ENCODE measurements around the gene CTNNBL1.
"Not testable (repeated sequence)": the region's sequence is repeated elsewhere in the genome, so short reads cannot be mapped to it uniquely, and the experiment has no call there.

Gene CTNNBL1

GRCh38 chr20:37677969-37678861 lies 15.6 kb upstream of the CTNNBL1 start:
- no peak for DNase-seq (ENCODE audit: low read depth in 1 of 2, low spot score in 1 of 2)

GRCh38 chr20:37679751-37680150 lies 14.1 kb upstream of the CTNNBL1 start:
- DNase-seq (ENCODE audit: low read depth in 1 of 2, low spot score in 1 of 2), result not testable (repeated sequence)

- DNase-seq (ENCODE audit: low read depth in 1 of 2, low spot score in 1 of 2), result no peak
Observed at GRCh38 chr20:37680420-37680819, 13.4 kb upstream of the CTNNBL1 start.

- DNase-seq (ENCODE audit: low read depth in 1 of 2, low spot score in 1 of 2), result no peak
Observed at GRCh38 chr20:37681384-37682112, 12.3 kb upstream of the CTNNBL1 start.

- not testable (repeated sequence) for DNase-seq (ENCODE audit: low read depth in 1 of 2, low spot score in 1 of 2)
Observed at GRCh38 chr20:37683146-37683545, 10.7 kb upstream of the CTNNBL1 start.

- no peak for DNase-seq (ENCODE audit: low read depth in 1 of 2, low spot score in 1 of 2)
Observed at GRCh38 chr20:37686762-37687477, 6.9 kb upstream of the CTNNBL1 start.

- DNase-seq (ENCODE audit: low read depth in 1 of 2, low spot score in 1 of 2), result no peak
Observed at GRCh38 chr20:37687478-37687805, 6.4 kb upstream of the CTNNBL1 start.

- DNase-seq (ENCODE audit: low read depth in 1 of 2, low spot score in 1 of 2), result no peak
Observed at GRCh38 chr20:37688093-37688492, 5.7 kb upstream of the CTNNBL1 start.

- no peak for DNase-seq (ENCODE audit: low read depth in 1 of 2, low spot score in 1 of 2)
Observed at GRCh38 chr20:37690626-37691369, 3.0 kb upstream of the CTNNBL1 start.

GRCh38 chr20:37692459-37693166 lies 1.2 kb upstream of the CTNNBL1 start:
- DNase-seq (ENCODE audit: low read depth in 1 of 2, low spot score in 1 of 2), result no peak

- no peak for DNase-seq (ENCODE audit: low read depth in 1 of 2, low spot score in 1 of 2)
Observed at GRCh38 chr20:37693242-37693634, 592 bp upstream of the CTNNBL1 start.

- DNase-seq (ENCODE audit: low read depth in 1 of 2, low spot score in 1 of 2), result no peak
Observed at GRCh38 chr20:37695684-37696342, 2.0 kb downstream of the CTNNBL1 start.

- DNase-seq (ENCODE audit: low read depth in 1 of 2, low spot score in 1 of 2), result no peak
Observed at GRCh38 chr20:37697314-37697713, 3.5 kb downstream of the CTNNBL1 start.

GRCh38 chr20:37699202-37699601 lies 5.4 kb downstream of the CTNNBL1 start:
- DNase-seq (ENCODE audit: low read depth in 1 of 2, low spot score in 1 of 2), result no peak

- no peak for DNase-seq (ENCODE audit: low read depth in 1 of 2, low spot score in 1 of 2)
Observed at GRCh38 chr20:37700301-37700700, 6.5 kb downstream of the CTNNBL1 start.

- DNase-seq (ENCODE audit: low read depth in 1 of 2, low spot score in 1 of 2), result not testable (repeated sequence)
Observed at GRCh38 chr20:37701676-37702075, 7.8 kb downstream of the CTNNBL1 start.

- no peak for DNase-seq (ENCODE audit: low read depth in 1 of 2, low spot score in 1 of 2)
Observed at GRCh38 chr20:37702403-37703034, 8.7 kb downstream of the CTNNBL1 start.

GRCh38 chr20:37703035-37703845 lies 9.4 kb downstream of the CTNNBL1 start:
- no peak for DNase-seq (ENCODE audit: low read depth in 1 of 2, low spot score in 1 of 2)

GRCh38 chr20:37704955-37705354 lies 11.1 kb downstream of the CTNNBL1 start:
- DNase-seq (ENCODE audit: low read depth in 1 of 2, low spot score in 1 of 2), result no peak

All from activated CD4-positive, alpha-beta T cell treated with anti-CD3 and anti-CD28 coated beads, Interleukin-2, amount 50 U/mL, for 24 hours (primary cell).